H1 (cell line): ENCODE measurements around the gene GABRP.

Experiments
- BRCA1 ChIP-seq: IDR thresholded peaks from 2 replicates; pipeline ENCODE4 v1.6.1; 2012; ENCODE audit warnings: low read depth, low read length, improper control_type of control experiment
- CREB1 ChIP-seq: IDR thresholded peaks from 2 replicates; pipeline ENCODE4 v1.6.1; 2012; ENCODE audit warnings: inconsistent platforms
- GABPA ChIP-seq: IDR thresholded peaks from 2 replicates; pipeline ENCODE4 v1.6.1; 2011; ENCODE audit warnings: mild to moderate bottlenecking, low read length, moderate library complexity, borderline replicate concordance; ENCODE audit not compliant: insufficient read depth
- POLR2AphosphoS5 ChIP-seq: IDR thresholded peaks from 2 replicates; pipeline ENCODE4 v1.6.1; 2011; ENCODE audit warnings: low read depth, low read length
- RFX5 ChIP-seq: IDR thresholded peaks from 2 replicates; pipeline ENCODE4 v1.6.1; 2011; ENCODE audit warnings: low read depth, low read length, improper control_type of control experiment, borderline replicate concordance
- TF ChIP-seq, protein P1 (sequence below), 3 experiments: IDR thresholded peaks; 1 replicate in 2 of 3; 2 replicates in 1 of 3; pipeline versions ENCODE4 v1.5.1 to v1.6.1; 2011; ENCODE audit warnings: low read length in 3 of 3, mild to moderate bottlenecking in 3 of 3, inconsistent platforms in 2 of 3, low read depth in 1 of 3, moderate library complexity in 1 of 3; ENCODE audit not compliant: insufficient read depth in 1 of 3; ENCODE audit errors: control extremely low read depth in 1 of 3
- TF ChIP-seq, protein P2 (sequence below): IDR thresholded peaks from 2 replicates; pipeline ENCODE4 v1.6.1; 2012; ENCODE audit warnings: low read length, inconsistent platforms

DNA sequence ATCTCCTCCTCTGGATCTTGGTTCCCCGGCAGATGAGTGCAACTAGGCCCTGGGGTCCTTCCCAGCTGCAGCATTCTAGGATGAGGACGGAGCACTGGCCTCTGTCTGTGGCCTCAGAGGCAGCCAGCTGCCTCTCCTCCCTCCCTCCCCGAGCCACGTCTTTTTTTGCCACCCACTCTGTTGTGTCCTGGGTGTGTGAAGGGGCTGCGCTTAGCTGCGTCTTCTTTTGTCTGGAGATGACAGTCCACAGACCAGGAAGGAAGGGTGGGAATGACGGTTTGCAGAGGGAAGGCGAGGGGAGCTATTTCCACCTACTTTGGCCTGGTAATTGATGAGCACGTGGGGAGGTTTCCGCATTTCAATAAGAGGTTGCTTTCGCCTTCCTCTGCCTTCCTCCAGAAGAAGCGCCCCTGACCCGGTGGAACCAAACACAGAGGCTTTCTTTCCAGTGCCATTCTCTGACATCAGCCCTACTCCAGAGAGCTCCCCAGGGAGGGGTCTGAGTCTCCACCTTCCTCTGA, 34.5 kb upstream of the GABRP start:
- TF ChIP-seq, protein P1, sequence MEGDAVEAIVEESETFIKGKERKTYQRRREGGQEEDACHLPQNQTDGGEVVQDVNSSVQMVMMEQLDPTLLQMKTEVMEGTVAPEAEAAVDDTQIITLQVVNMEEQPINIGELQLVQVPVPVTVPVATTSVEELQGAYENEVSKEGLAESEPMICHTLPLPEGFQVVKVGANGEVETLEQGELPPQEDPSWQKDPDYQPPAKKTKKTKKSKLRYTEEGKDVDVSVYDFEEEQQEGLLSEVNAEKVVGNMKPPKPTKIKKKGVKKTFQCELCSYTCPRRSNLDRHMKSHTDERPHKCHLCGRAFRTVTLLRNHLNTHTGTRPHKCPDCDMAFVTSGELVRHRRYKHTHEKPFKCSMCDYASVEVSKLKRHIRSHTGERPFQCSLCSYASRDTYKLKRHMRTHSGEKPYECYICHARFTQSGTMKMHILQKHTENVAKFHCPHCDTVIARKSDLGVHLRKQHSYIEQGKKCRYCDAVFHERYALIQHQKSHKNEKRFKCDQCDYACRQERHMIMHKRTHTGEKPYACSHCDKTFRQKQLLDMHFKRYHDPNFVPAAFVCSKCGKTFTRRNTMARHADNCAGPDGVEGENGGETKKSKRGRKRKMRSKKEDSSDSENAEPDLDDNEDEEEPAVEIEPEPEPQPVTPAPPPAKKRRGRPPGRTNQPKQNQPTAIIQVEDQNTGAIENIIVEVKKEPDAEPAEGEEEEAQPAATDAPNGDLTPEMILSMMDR (IDR thresholded peaks at IDR 0.05; ENCODE audit: control extremely low read depth in 1 of 3, insufficient read depth in 1 of 3, low read depth in 1 of 3, low read length in 3 of 3) = no peak
- no peak for TF ChIP-seq CREB1
- TF ChIP-seq BRCA1 = no peak
- TF ChIP-seq, protein P2, sequence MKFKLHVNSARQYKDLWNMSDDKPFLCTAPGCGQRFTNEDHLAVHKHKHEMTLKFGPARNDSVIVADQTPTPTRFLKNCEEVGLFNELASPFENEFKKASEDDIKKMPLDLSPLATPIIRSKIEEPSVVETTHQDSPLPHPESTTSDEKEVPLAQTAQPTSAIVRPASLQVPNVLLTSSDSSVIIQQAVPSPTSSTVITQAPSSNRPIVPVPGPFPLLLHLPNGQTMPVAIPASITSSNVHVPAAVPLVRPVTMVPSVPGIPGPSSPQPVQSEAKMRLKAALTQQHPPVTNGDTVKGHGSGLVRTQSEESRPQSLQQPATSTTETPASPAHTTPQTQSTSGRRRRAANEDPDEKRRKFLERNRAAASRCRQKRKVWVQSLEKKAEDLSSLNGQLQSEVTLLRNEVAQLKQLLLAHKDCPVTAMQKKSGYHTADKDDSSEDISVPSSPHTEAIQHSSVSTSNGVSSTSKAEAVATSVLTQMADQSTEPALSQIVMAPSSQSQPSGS = no peak
- no peak for TF ChIP-seq RFX5
- TF ChIP-seq GABPA = no peak
- TF ChIP-seq POLR2AphosphoS5 = no peak
